GM18873 (cell line): ENCODE data around the gene KRT1.
"Not testable (repeated sequence)": the region's sequence is repeated elsewhere in the genome, so short reads cannot be mapped to it uniquely, and the experiment has no call there.

Experiments used
- ATAC-seq: cut with Tn5 transposase; IDR thresholded peaks from one replicate; pipeline ENCODE4 v1.9.1; 2021; ENCODE audit warnings: mild to moderate bottlenecking, moderate library complexity, moderate number of reproducible peaks; ENCODE audit not compliant: unreplicated experiment, low FRiP score

KRT1 gene

DNA sequence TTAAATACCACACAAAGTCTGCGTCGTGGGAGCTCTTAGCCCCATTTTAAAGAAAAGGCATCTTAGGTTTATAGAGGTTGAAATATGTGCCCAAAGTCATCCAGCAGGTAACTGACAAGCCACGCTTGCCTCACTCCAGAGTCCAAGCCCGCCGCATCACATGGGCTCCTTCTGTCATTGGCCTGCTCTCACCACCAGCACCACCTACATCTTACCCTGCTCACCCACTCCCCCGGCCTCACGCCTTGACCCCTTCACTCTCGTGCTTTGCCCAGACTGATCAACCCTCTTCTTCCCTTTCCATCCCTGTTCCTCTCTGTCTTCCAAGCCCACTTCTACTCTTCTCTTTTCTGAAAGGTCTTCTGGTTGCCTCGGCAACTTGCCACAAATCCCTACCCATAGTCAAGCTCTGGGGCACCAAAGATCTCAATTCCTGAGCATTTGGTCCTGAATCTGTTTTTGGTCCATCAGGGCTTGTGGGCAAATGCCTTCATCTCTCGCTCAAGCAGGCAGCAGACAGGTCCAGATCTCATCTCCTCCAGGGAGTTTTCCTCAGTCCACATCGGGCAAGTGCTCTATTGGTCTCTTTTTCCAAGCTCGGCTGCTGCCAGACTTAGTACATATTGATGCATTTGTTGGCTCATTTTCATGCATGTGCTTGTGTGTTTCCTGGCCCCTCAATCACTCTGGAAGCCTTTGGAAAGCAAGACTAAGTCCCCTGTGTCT lies 3.5 kb upstream of the KRT1 start:
- no peak for ATAC-seq

DNA sequence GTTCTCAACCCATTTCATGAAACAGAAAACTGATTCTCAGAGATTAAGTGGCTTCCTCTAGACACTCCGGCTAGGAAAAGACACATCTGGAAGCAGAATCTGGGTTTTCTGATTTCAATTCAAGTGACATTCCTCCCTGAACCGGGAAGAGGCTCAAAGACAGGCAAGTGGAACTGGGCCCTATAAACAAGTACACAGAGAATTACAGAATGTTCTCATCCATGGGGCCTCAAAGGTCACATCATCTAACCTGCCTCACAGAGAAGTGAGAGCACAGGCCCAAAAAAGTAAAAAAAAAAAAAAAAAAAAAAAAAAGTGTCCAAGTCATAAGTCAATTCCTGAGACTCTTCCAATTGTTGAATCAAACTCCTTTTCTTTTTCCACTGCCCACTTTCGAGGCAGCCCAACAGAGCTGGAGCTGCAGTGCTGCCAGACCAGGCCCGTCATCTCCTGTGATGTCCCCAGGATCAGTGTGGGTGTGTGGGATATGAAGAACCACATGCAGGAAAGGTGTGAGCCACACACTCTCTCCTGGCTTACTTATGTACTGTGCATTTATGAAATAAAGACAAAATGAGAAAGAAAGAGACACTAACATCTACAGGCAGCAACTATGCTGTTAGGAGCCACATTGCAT lies 2.8 kb upstream of the KRT1 start:
- ATAC-seq = no peak

DNA sequence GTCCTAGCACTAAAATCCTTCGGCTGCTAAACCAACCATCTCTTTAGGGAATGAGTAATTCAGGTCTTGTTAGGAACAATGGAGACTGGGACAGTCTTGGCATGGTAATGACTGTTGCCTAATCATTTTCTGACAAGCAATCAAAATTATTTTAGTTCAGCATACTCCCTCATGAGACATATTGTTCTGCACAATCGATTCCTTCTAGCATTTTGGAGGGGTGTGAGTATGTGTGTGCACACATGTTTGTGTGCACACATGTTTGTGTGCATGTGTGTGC lies 2.1 kb upstream of the KRT1 start:
- no peak for ATAC-seq

DNA sequence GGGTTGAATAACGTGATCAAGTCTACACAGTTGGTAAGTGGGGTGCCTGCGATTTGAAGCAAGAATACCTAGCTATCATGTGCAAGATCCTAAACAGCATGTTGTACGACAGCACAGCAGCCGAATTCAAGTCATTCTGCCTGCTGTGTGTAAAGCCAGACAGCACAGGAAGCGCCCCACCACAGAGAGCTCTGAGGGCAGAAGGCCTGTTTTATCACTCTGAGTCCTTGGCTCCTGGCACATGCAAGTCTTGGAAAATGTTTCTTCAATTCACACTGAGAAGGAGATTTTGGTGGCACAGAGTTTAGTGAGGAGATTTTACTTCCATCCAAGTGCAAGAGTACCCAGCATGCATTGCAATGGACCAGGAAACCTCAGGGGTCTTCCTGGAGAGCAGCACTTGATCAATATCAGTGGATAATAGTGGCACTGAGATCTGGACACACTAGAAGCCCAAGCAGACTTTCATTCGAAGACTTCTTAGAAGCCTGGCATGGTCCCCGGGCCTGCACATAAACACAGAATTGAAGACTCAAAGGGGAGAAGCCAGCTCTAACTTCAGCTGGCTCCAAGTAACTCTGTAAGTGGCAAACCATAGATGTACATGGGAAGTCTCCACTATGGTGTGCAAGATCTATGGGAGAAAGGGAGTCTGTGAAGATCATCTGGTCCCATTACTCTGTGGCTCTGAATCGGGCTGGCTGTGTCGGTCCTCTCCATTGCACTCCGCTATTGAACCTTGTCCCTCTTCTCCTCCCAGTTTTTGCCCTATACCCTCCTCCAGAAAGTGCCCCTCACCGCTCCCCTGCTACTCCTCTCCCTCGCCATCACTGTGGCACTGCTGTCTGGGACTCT lies 1.5 kb upstream of the KRT1 start:
- no peak for ATAC-seq

DNA sequence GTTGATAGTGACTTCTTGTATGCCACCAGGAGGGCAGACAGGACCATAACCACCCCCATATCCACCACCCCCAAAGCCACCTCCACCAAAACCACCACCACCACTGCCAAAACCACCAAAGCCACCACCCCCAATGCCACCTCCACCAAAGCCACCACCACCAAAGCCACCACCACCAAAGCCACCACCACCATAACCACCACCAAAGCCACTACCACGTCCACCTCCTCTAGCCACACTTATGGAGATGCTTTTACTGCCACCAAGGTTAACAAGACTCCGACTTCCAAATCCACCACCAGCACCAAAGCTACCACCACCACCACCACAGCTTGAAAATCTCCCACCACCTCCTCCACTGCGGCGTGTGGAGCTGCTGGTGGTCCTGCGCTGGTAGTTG lies 332 bp downstream of the KRT1 start:
- no peak for ATAC-seq

DNA sequence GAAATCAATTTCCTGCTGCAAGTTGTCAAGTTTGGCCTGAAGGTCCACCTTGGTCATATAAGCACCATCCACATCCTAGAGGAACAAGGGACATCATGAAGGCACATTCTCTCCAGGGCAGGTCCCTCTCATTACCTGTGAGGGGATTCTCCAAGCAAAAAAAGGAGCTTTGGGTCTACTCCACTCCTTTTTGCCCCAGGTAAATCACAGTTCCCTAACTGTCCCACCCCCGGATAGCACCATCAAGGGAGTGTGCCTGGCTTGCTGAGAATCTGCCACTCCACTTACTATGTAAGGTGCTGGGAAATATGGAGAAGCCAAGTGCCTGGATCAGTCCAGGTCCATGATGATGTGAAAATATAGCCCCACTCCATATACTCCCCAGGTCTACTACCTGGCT lies 2.5 kb downstream of the KRT1 start:
- ATAC-seq = no peak

DNA sequence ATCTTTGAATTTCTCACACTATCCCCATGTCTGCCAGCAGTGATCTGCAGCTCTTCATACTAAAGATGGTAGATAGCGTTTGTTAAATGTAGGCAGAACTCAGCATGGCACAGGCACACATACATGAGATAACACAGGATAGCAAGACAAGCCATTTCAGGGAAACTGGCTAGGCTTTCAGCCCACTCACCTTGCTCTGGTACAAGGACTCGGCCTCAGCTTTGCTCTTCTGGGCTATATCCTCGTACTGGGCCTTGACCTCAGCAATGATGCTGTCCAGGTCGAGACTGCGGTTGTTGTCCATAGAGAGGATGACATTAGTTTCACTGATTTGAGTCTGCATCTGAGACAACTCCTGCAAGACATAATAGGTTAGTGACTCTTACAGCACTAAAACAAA lies 3.1 kb downstream of the KRT1 start:
- ATAC-seq = no peak

DNA sequence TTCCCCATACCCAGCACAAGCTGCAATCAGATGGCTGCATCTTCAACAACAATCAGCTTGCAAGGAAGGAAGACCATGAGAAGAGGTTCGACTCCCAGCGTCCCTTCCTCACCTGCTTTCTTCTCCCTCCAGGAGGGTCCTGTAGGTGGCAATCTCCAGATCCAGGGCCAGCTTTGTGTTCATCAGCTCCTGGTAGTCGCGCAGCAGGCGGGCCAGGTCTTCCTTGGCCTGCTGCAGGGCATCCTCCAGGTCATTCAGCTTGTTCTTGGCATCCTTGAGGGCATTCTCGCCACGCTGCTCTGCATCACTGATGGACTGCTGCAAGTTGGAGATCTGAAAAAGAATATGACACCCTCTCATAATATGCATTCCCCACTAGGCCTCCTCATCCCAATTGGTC lies 4.0 kb downstream of the KRT1 start:
- ATAC-seq = no peak

DNA sequence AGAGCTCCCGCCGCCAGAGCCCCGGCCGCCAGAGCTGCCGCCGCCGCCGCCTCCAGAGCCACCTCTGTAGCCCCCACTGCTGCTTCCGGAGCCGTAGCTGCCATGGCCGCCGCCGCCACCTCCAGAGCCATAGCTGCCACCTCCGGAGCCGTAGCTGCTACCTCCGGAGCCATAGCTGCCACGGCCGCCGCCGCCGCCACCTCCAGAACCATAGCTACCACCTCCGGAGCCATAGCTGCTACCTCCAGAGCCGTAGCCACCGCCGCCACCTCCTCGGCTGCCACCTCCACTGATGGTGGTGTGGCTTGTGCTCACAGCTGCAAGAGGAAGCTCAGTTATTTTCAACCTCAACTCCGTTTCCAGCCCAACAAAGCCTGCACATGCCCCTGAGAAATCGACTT lies 4.9 kb downstream of the KRT1 start:
- no peak for ATAC-seq

DNA sequence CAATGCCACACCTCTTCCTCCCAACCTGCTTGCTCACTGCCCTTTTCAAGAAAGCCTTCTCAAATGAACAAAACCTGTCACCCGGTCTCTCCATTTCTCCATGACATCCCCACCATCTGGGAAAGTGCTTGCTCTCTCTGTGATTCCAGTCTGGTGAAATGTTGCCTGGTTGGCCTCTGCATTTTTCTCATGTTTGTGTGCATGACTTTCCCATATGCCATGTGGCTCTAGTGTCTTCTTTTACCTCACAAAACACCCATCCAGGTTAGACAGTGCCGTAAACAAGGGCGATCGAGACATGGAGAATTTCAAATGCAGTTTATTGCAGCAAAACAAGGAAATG lies 5.8 kb downstream of the KRT1 start:
- ATAC-seq = no peak

DNA sequence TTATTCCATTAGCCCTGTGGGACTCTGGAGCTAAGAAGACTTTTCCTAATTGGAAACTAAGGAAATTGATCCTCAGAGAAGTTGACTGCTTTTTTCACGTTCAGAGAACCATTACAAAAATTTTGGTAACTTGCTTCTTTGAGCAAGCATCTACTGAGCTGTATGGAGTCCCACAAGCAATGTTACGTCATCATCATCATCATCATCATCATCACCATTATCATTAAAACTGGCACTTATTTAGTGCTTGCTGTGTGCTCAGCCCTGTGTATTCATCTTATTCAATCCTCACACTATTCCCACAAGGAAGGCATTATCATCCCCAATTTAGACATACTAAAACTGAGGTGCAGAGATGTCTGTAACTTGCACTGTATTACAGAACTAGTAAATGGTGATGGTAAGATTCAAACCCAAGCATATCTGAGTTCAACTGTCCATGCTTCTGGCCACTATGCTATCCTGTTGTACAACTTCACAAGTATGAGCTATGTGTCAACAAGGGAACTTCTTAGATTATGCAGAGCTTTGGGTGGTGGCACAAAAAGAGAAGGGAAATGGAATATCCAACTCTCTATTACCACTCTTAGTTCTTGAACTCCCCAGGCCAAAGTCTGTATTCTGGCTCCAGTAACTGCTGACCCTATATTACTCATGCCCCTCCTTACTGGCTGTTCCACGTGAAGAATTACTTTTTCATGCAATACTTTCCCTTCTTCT lies 6.3 kb downstream of the KRT1 start:
- no peak for ATAC-seq

DNA sequence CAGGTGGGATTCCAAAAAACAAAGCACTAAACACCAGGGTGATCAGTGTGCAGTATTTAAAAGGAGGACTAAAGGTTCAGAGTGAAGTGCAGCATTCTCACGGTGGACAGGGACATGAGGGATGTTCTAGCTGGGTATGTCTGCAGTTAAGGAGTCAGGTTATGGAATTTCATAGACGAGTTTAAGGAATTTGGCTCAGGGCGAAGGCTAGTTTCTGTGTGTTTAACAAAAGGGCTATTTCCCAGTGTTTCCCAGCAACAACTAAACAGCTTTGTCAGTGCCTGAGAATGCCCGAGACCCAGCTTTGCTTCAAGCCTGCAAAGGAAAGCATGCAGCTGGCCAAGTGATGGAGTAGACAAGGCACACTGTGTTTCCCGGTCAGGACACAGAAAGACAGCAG lies 7.0 kb downstream of the KRT1 start:
- ATAC-seq = no peak

DNA sequence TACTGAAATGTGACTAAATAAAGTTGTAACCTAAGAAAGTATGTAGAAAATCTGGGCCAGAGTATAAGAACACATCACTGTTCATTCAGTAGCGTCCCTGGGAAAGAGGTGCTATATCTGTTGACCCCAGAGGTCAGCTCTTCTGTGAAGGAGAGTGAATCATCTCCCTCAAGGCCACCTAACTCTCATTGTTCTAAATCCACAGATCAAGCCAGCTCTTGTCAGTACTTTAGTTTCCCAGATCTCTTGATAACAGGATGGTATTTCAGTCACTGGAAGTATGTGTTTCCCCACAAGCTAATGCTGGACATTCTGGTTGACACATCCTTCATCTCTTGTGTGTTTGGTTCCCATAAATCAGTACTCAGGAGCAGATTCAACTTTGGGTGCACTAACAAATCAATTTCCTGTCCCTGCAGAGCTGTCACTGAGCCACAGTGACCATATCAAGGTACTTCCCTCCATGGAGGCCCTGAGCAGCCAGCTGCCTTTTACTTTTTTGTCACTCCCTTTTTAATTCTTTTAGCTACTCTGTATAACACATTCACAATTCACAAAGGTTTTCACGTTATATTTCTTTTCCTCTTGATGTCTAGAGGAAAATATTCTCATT lies 7.8 kb downstream of the KRT1 start:
- no peak for ATAC-seq

DNA sequence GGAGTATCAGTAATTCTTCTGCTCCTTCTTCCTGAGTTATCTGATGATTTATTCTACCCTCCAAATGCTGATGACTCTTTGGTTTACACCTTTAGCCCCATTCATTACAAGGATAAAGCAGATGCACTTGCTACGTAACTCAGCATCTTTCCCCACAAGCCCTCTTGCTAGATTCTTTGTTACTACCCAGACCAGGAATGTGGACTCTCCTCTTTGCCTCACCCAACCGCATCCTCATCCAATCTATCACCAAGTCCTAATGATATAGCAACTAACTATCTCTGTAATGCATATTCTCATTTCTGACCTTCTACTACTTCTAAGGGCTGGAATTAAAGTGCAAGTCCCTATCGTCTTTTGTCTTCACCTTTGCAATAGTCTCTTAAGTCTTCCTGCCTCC lies 9.2 kb downstream of the KRT1 start:
- ATAC-seq = no peak

DNA sequence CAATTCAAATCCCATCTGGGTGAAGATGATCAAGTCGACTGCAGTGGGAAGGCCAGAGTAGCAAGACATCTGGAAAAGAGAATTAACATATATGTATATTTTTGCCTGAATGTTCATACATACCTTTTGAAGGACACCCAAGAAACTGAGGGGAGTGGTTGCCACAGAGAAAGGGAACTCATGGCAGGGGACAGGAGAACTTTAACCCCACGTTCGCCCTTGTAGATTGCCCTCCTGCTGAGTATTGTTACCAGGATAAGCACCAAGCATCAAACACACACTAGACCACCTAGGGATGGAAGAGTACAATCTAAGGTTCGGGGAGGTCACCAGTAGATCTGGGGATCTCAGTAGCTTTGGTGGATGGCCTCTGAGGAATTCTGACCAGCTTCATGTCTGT lies 9.7 kb downstream of the KRT1 start:
- no peak for ATAC-seq

DNA sequence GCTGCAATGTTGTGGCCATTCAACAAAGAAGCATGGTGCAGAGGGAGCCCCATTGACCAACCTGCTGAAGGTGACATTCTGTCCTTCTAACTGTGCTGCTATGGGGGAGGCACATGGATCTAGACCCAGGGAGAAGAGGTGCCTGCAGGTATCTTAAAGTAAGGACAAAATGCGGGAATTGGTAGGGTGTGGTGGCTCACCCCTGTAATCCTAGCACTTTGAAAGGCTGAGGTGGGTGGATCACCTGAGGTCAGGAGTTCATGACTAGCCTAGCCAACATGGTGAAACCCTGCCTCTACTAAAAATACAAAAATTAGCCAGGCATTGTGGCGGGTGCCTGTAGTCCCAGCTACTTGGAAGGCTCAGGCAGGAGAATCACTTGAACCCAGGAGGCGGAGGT lies 10.3 kb downstream of the KRT1 start:
- ATAC-seq = not testable (repeated sequence)

DNA sequence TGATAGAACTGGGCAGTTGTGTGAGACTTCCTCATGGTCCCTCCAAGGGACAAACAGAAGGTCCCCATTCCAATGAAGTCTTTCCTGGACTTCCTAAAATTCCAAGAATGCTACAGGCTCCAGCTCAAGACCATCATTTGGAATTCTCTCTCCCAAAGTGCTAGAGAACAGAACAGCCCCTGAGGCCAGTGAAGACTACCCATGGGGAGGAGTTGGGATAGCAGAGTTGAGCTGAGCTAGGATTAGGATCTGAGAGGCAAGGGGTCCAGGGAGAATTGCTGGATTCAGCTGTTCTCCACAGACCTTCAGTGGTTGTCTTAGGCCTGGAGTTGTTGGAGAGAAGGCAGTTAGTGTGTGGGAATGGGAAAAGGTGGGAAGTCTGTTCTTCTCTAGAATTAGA lies 10.8 kb downstream of the KRT1 start:
- no peak for ATAC-seq

DNA sequence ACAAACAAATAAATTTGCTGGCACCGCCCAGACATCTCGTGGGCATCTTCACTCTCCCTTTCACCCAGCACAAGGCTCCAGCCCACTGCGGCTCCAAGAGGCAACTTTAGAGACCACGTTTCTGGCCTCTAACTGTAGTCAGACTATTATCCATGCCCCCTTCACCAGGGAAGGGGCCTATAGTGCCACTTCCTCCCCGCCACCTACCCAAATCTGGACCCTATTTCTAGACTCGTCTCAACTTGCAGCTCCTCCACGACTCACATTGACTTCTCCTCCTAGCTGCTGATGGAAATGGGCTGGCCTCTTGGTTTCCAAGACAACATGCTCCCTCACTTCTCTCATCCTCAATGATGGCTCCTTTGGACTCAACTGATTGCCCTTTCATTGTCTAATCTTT lies 12.3 kb downstream of the KRT1 start:
- ATAC-seq = no peak

DNA sequence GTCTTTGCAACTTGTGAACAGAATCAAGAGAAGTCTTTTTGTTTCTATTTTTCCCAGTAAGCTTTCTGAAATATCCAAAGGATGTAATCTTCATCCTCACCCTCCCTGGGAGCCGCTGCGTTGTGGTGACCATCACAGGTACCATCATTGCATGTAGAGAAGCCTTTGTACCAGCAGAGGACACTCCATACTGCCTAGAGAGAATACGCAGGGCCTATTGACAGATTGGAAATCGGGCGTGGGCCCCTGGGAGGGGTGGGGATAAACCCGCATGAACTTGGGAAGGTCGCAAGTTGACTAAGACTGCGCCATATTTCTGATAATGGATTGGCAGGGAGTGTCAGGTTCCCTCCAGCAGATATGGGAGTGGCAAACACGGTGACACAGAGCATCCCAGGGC lies 12.7 kb downstream of the KRT1 start:
- ATAC-seq = no peak

DNA sequence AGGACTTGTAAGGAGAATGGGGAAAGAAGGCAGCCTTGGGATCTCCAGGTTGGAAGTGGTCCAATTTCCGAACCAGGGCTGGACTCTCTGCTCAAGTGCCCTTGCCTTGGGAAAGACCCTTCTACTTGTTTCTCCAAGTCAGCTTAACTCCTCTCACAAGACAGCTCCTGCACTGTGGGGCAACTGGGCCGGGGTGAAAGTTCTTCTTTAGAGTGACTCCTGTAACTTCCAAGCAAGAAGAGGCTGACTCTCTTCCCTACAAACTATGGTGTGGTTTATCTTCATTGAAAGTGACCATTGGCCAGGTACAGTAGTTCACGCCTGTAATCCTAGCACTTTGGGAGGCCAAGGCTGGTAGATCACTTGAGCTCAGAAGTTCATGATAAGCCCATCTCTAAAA lies 13.7 kb downstream of the KRT1 start:
- ATAC-seq = no peak

DNA sequence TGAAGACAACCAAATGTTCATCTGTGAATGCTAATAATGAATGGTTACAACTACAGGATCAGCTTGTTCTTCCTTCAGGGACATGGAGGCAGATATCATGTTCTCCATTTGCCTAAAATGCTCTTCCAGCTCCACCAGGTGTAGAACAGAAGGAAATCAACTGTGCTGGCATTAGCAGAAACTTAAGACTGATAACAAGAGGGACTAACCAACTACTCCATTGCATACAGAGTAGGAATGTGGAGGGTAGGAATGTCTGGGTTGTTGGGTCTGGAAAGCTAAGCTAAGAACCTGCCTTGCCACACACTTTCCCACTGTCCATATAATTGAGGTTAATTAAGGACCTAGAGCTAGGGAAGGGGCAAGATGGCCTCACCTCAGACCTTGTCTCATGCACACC lies 16.8 kb downstream of the KRT1 start:
- no peak for ATAC-seq
